Stomach (tissue), 4 donors: ENCODE data around the gene SLC4A7.

Experiments used
- CTCF ChIP-seq, 7 experiments: fragments of 450-650 bp in 4 of 7; fragments of 200-600 bp in 3 of 7; sonication (generic) in 3 of 7; IDR thresholded peaks; one replicate each; pipeline ENCODE4 v1.5.1; 2016 to 2019; ENCODE audit warnings: antibody characterized with exemption in 7 of 7, control low read depth in 2 of 7, mild to moderate bottlenecking in 1 of 7
- POLR2AphosphoS5 ChIP-seq, 3 donors: sonication (generic); formaldehyde crosslinking; IDR thresholded peaks; one replicate each; pipeline ENCODE4 v1.6.1; 2016; ENCODE audit warnings: antibody characterized with exemption in 3 of 3

DNA sequence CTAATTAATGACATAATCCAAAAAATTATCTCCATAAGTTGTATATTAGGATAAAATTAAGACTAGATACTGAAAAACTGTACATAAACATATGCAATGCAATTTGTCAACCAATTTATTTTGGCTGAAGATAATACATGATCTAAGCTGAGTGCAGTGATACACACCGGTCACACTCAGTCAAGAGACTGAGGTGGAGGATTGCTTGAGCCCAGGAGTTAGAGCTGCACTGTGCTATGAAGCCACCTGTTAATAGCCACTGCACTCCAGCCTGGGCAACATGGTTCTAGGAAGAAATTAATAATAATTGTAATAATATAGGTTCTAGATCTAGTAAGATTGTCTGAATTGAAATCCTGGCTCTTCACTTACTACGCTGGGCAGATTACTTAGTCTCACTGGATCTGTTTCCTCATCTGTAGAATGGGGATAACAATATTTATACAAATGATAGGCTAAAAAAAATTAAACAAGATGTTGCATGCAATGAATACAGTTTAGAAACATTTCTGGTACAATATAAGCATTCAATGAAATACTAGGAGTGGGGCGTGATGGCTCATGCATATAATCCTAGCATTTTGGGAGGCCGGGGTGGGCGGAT, 15.8 kb downstream of the SLC4A7 start:
- TF ChIP-seq CTCF (IDR thresholded peaks at IDR 0.05) (no peak), POLR2AphosphoS5 (IDR thresholded peaks at IDR 0.05) (no peak)
